NCI-H2081 (cell line): ENCODE measurements around the gene ANXA2.
"Not testable (repeated sequence)": the region's sequence is repeated elsewhere in the genome, so short reads cannot be mapped to it uniquely, and the experiment has no call there.

Experiments used
- DNase-seq, 2 experiments: peaks; one replicate each; lab custom pipeline; 2025; lab: John Stamatoyannopoulos, UW

ANXA2 gene

GRCh38 chr15:60410350-60410749, 12.6 kb upstream of the ANXA2 start:
- DNase-seq: not testable (repeated sequence)

GRCh38 chr15:60408463-60408981, 10.7 kb upstream of the ANXA2 start:
- DNase-seq: peak in 1 of 2 experiments; percentile 10

GRCh38 chr15:60407415-60407805, 9.6 kb upstream of the ANXA2 start:
- DNase-seq: no peak

DNA sequence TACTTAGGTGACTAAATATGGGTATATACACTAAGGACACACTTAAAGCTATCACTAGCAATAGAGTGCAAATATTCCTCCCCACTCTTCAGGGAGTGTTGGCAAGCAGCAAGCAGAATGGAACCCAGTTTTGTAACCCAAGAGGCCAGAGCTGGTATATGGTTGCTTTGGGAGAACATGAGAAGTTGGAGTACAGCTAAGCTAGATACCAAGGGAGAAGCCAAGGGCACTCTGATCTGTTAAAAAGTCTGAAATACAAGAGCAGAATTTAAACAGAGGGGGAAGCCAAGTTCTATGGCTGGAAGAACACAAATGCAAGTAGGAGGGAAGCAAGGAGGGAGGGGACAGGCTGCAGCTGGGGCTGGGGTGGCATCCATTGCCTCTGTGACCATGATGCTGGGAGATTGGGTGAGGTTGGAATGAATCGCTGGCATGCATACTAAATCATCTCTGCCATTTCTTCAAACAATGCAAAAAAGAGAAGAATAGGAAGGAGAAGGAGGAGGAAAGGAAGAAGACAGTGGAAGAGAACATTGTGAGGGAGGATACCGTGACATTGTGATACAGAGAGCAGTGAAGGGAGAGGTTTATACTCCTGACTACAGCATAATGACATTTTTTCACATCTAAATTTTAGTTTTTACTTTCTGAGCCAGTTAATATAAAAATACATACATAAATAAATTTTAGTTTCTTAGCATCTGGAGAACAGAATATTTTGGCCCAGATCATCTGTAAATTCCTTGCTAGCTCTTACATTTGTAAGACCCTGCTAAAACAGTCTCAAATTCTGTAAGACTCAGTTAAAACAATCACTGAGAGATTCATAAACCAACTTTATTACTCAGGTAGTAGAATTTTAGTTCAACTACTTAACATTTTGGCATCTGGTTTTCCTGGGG, 9.0 kb upstream of the ANXA2 start:
- no peak for DNase-seq

GRCh38 chr15:60405399-60405798, 7.6 kb upstream of the ANXA2 start:
- no peak for DNase-seq

DNA sequence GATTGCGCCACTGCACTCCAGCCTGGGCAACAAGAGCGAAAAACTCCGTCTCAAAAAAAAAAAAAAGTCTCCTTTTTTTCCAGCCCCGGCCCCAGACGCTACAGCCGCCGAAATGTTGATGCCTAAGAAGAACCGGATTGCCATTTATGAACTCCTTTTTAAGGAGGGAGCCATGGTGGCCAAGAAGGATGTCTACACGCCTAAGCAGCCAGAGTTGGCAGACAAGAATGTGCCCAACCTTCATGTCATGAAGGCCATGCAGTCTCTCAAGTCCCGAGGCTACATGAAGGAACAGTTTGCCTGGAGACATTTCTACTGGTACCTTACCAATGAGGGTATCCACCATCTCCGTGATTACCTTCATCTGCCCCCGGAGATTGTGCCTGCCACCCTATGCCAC, 6.6 kb upstream of the ANXA2 start:
- not testable (repeated sequence) for DNase-seq

DNA sequence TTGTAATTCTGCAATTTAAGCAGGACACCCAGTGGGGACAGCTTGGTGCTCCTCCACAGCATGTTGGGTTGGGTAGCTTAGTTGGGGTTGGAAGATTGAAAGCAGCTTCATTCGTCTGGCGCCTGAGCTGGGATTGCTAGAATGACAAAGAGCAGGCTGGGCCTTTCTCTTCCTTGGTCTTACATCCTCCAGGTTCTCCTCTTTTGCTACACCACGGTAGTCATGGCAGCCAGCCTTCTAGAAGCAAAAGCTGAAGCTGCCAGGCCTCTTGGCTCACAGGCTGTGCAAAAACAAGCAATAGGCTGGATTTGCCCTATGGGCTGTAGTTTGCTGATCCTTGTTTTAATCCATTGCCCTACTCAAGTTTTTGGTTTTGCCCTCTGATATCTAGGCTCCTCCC, 3.2 kb upstream of the ANXA2 start:
- DNase-seq: no peak

GRCh38 chr15:60399931-60400330, 2.1 kb upstream of the ANXA2 start:
- no peak for DNase-seq

DNA sequence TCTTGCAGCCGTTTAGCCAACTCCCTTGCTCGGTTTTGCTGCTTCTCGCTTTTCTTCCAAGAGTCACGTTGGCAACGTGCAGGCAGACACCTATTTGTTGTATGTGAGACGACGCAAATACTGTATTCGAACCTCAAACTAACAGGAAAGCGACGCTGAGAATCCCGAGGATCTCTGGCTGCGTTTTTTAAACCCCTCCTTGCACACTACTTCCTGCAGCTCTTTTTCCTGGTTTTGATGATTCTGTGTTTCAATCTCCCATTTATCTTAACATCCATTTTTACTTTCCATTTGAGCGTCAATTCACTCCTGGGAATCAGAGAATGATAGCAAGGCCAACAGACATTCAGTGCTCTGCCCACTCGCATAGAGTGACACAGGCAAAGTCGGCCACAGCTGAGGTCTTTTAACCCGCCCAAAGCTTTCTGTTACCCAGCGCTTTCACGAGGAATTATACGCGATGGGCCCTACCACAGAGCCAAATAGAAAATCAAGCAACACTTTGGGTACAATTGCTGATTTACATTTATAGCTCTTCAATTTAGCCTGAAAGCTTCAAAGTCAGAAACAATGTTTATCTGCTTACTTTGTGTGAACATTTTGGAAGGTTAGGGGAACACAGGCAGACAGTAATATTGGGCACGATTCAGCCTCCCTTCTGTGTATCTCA, 1.6 kb upstream of the ANXA2 start:
- DNase-seq: no peak

DNA sequence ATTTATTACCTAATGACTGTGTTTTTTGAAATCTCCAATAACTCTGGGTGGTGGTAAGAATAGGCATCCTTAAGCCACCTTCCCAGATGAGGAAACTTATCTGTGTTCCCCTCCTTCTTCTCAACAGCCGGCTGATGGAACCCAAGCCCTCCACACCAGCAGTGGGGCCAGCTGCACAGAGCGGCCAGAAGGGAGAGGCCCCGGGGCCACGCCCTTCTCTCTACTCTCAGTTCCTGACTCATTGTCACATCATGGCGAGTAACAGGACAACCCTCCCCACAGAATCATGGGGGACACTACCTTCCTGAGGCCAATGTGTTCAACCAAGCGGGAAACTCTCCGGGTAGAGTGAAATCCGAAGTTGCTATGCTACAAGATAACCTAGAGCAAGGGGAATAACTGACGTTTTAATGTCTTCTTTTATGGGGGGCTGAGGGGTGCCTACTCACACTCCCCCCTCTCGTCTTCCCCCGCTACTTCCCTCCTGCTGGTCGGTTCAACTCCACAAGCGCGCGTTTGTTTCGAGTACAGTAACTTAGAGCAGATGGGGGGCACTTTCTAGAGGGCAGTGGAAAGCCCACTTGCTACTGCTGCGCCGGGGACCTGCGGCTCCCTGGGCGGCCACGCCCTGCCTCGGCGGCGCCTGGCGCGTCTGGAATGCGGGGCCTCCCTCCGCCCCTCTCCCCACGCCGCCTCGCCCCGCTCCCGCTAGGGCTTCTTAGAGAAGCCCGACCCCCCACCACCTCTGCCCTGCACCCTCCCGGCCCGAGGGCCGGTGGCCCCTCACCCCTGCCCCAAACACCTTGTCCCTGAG, 621 bp downstream of the ANXA2 start:
- DNase-seq: peak; percentile 27 to 58

- DNase-seq: peak in 1 of 2 experiments; percentile 4
Measured at GRCh38 chr15:60396560-60396957, 1.2 kb downstream of the ANXA2 start.

DNA sequence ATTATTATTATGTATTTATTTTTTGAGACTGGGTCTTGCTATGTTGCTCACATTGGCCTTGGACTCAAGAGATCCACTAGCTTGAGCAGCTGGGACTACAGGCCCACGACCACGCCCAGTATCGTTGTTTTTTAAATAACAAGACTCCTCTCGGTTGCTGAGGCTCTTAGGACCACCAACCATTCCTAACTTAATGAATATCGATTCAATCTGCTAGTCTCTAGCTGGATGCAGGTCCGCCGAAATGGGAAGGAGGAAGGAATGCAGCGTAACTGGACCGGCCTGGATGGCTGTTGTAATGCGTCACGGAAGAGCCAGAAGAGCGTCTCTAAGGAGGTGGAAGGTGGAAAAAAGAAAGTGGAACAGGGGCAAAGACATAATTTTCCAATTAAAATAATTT, 1.7 kb downstream of the ANXA2 start:
- no peak for DNase-seq

GRCh38 chr15:60395276-60396011, 2.3 kb downstream of the ANXA2 start:
- peak in 1 of 2 experiments; percentile 9 for DNase-seq

DNA sequence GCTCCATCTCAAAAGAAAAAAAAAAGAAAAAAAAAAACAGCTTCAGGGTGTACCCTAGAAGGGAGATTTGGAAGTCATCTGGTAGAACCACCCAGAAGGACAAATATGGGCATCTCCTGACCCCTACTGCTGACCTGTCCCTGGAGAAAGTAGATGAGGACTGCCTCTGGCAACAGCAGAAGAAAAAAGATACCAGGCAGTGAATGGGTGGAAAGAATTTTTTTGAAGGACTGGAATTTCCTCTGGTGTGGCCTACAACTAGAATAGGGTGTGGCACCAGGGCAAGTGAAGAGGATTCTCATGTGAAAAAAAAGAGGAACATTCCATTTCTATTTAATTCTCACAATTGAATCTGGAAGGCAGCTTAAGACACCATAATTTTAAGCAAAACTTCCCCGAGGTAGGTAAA, 3.1 kb downstream of the ANXA2 start:
- no peak for DNase-seq

GRCh38 chr15:60392986-60393790, 4.6 kb downstream of the ANXA2 start:
- DNase-seq: peak; percentile 54 to 84

GRCh38 chr15:60392601-60392985, 5.2 kb downstream of the ANXA2 start:
- peak; percentile 30 to 48 for DNase-seq

GRCh38 chr15:60391722-60392315, 6.0 kb downstream of the ANXA2 start:
- DNase-seq: no peak

- DNase-seq: peak in 1 of 2 experiments; percentile 43
Measured at GRCh38 chr15:60390871-60391501, 6.8 kb downstream of the ANXA2 start.

- DNase-seq: no peak
Measured at GRCh38 chr15:60390231-60390630, 7.6 kb downstream of the ANXA2 start.
